ENCODE measurements around the gene OCIAD2. TPM values are rescaled to one million over a fixed set of nuclear protein-coding genes. Genes with fewer than 3 reads are reported as not detected.

Gene OCIAD2
- total RNA-seq, 1 experiment from 2014 or later: 64.0 TPM

GRCh38 chr4:48902266-48902665 is 4.3 kb downstream of the OCIAD2 start:
- Histone ChIP-seq H4K20me1 (ENCODE audit: insufficient read depth) (no peaks in the 10 kb centered on the region), H3K9ac (ENCODE audit: low read length) (no peak overlapping the region), H3K36me3 (ENCODE audit: control insufficient read depth in 1 of 2, insufficient read depth in 2 of 2, low read length in 2 of 2) (peaks cover 9 to 12% of the 10 kb centered on the region in 2 experiments; a peak in 2 of 4 replicates), H3K9me2 (ENCODE audit: insufficient read depth) (no peaks in the 10 kb centered on the region), H3K4me1 (ENCODE audit: control insufficient read depth in 1 of 2, insufficient read depth in 2 of 2, low read length in 2 of 2) (peaks cover 10 to 26% of the 10 kb centered on the region in 2 experiments; a peak in 3 of 4 replicates), H3K79me2 (ENCODE audit: insufficient read depth, low read length) (no peaks in the 10 kb centered on the region; the same call in 1 of the 2 replicates), H3K27me3 (ENCODE audit: insufficient read depth, low read length) (no peaks in the 10 kb centered on the region), H3K4me3 (replicated peaks in 1 of 2; ENCODE audit: low read depth in 1 of 2, low read length in 2 of 2) (no peak overlapping the region), H3K4me2 (ENCODE audit: low read length) (no peak overlapping the region), H3K27ac (ENCODE audit: low read depth, low read length) (no peak overlapping the region), H2AFZ (ENCODE audit: low read depth, low read length, poor library complexity, severe bottlenecking) (no peak overlapping the region), H3K9me3 (ENCODE audit: control insufficient read depth in 1 of 2, insufficient read depth in 1 of 2, low read depth in 1 of 2, low read length in 2 of 2) (no peaks in the 10 kb centered on the region)
- ChIA-PET RAD21 (ENCODE audit: low non-redundant PET in 1 of 2, low total read pairs in 2 of 2, uncharacterized antibody in 2 of 2, unreplicated experiment in 2 of 2) (no interaction called here), CTCF (no interaction called here), POLR2A (no interaction called here)
- ATAC-seq: no peak
- intact Hi-C loops (cut with micrococcal nuclease): no loop called here
- TF ChIP-seq TCF7L2 (IDR thresholded peaks at IDR 0.05; ENCODE audit: borderline replicate concordance, extremely low read depth, insufficient read depth, insufficient read length) (no peak), SP1 (IDR thresholded peaks at IDR 0.05; ENCODE audit: low read depth) (no peak), ZFX (IDR thresholded peaks at IDR 0.05) (no peak), FOSL1 (IDR thresholded peaks at IDR 0.05; ENCODE audit: low read depth) (no peak), RAD21 (IDR thresholded peaks at IDR 0.05; ENCODE audit: low read depth) (no peak), EGR1 (IDR thresholded peaks at IDR 0.05; ENCODE audit: low read depth) (no peak), MAX (IDR thresholded peaks at IDR 0.05) (no peak), POLR2AphosphoS5 (IDR thresholded peaks at IDR 0.05; ENCODE audit: low read depth, low read length) (no peak), CTCF (IDR thresholded peaks at IDR 0.05 in 2 of 3, conservative IDR thresholded peaks at IDR 0.05 in 1 of 3; ENCODE audit: borderline replicate concordance in 1 of 3, insufficient read depth in 1 of 3, low read depth in 2 of 3, low read length in 2 of 3) (no peak), EZH2phosphoT487 (IDR thresholded peaks at IDR 0.05; ENCODE audit: borderline replicate concordance) (no peak), REST (IDR thresholded peaks at IDR 0.05; ENCODE audit: low read depth) (no peak), EZH2 (IDR thresholded peaks at IDR 0.05) (no peak), ELF1 (IDR thresholded peaks at IDR 0.05; ENCODE audit: borderline replicate concordance, low read depth) (no peak), ZNF274 (IDR thresholded peaks at IDR 0.05; ENCODE audit: low read depth, low read length) (no peak)
- no peak for DNase-seq (ENCODE audit: low read depth, low spot score)
- BruUV-seq (replicated peaks): no TSS peak
